Liver (tissue), 9 donors: Measurements from ENCODE around the gene GJB2. TPM values are rescaled to one million over a fixed set of nuclear protein-coding genes. Genes with fewer than 3 reads are reported as not detected.

Source experiments
- DNase-seq: peaks from one replicate; pipeline ENCODE4 v3.0.0-alpha.2; 2017; ENCODE audit warnings: low spot score
- H3K27ac ChIP-seq, 2 donors: one replicate each; pipeline ENCODE4 v1.7.0; 2013; ENCODE audit warnings: inconsistent platforms in 2 of 2, low read length in 2 of 2, control low read depth in 1 of 2, low read depth in 1 of 2, mild to moderate bottlenecking in 1 of 2
- H3K27me3 ChIP-seq, 4 donors: one replicate each; pipeline versions ENCODE4 v1.6.1 to v1.7.0; 2013; ENCODE audit warnings: low read length in 3 of 4, inconsistent platforms in 1 of 4, mild to moderate bottlenecking in 1 of 4, moderate library complexity in 1 of 4; ENCODE audit not compliant: control insufficient read depth in 4 of 4, insufficient read depth in 4 of 4
- H3K36me3 ChIP-seq, 4 donors: one replicate each; pipeline versions ENCODE4 v1.6.1 to v1.7.0; 2013; ENCODE audit warnings: low read length in 3 of 4, mild to moderate bottlenecking in 3 of 4, low read depth in 1 of 4, moderate library complexity in 1 of 4; ENCODE audit not compliant: control insufficient read depth in 4 of 4, insufficient read depth in 3 of 4
- H3K4me1 ChIP-seq, 4 donors: one replicate each; pipeline versions ENCODE4 v1.6.1 to v1.7.0; 2013; ENCODE audit warnings: low read length in 3 of 4, mild to moderate bottlenecking in 3 of 4, moderate library complexity in 1 of 4; ENCODE audit not compliant: control insufficient read depth in 4 of 4, insufficient read depth in 4 of 4
- H3K4me3 ChIP-seq, 3 donors: one replicate each; pipeline versions ENCODE4 v1.6.1 to v1.7.0; 2013; ENCODE audit warnings: low read length in 3 of 3, control low read depth in 1 of 3, low read depth in 1 of 3, mild to moderate bottlenecking in 1 of 3
- H3K9ac ChIP-seq, 2 donors: one replicate each; pipeline ENCODE4 v1.7.0; 2013; ENCODE audit warnings: low read length in 2 of 2, mild to moderate bottlenecking in 2 of 2, moderate library complexity in 2 of 2, control low read depth in 1 of 2, low read depth in 1 of 2
- H3K9me3 ChIP-seq, 4 donors: one replicate each; pipeline versions ENCODE4 v1.6.1 to v1.7.0; 2013; ENCODE audit warnings: low read length in 3 of 4; ENCODE audit not compliant: control insufficient read depth in 4 of 4
- ATF3 ChIP-seq: IDR thresholded peaks from 2 replicates; pipeline ENCODE4 v1.6.1; 2016; ENCODE audit warnings: antibody characterized with exemption
- EGR1 ChIP-seq, 2 donors: IDR thresholded peaks; 2 replicates each; pipeline ENCODE4 v1.6.1; 2016 to 2018; ENCODE audit warnings: antibody characterized with exemption in 2 of 2, low read depth in 2 of 2
- FOXA1 ChIP-seq: IDR thresholded peaks from 2 replicates; pipeline ENCODE4 v1.6.1; 2016; ENCODE audit warnings: antibody characterized with exemption
- FOXA2 ChIP-seq: IDR thresholded peaks from 2 replicates; pipeline ENCODE4 v1.6.1; 2016; ENCODE audit warnings: antibody characterized with exemption
- GABPA ChIP-seq, 2 donors: IDR thresholded peaks in 1 of 2; conservative IDR thresholded peaks in 1 of 2; 2 replicates each; pipeline ENCODE4 v1.6.1; 2016; ENCODE audit warnings: antibody characterized with exemption in 2 of 2, mild to moderate bottlenecking in 1 of 2, moderate library complexity in 1 of 2
- HNF4A ChIP-seq, 2 donors: conservative IDR thresholded peaks; 2 replicates each; pipeline ENCODE4 v1.6.1; 2016; ENCODE audit warnings: antibody characterized with exemption in 2 of 2, mild to moderate bottlenecking in 2 of 2
- HNF4G ChIP-seq: IDR thresholded peaks from 2 replicates; pipeline ENCODE4 v1.6.1; 2016; ENCODE audit warnings: antibody characterized with exemption
- JUND ChIP-seq, 2 donors: IDR thresholded peaks; 2 replicates each; pipeline ENCODE4 v1.6.1; 2016; ENCODE audit warnings: antibody characterized with exemption in 2 of 2
- NR2F2 ChIP-seq: IDR thresholded peaks from 2 replicates; pipeline ENCODE4 v1.6.1; 2016; ENCODE audit warnings: antibody characterized with exemption
- RAD21 ChIP-seq, 2 donors: IDR thresholded peaks; 2 replicates each; pipeline ENCODE4 v1.6.1; 2016; ENCODE audit warnings: antibody characterized with exemption in 2 of 2, mild to moderate bottlenecking in 2 of 2
- RXRA ChIP-seq, 2 donors: IDR thresholded peaks; 2 replicates each; pipeline ENCODE4 v1.6.1; 2017 to 2018; ENCODE audit warnings: antibody characterized with exemption in 2 of 2, mild to moderate bottlenecking in 1 of 2
- SP1 ChIP-seq: IDR thresholded peaks from 2 replicates; pipeline ENCODE4 v1.6.1; 2018; ENCODE audit warnings: antibody characterized with exemption, mild to moderate bottlenecking
- TAF1 ChIP-seq: conservative IDR thresholded peaks from 2 replicates; pipeline ENCODE4 v1.6.1; 2016; ENCODE audit warnings: antibody characterized with exemption, mild to moderate bottlenecking
- YY1 ChIP-seq: IDR thresholded peaks from 2 replicates; pipeline ENCODE4 v1.6.1; 2016; ENCODE audit warnings: antibody characterized with exemption, mild to moderate bottlenecking
- WGBS: extraction: QIAGEN DNeasy Blood & Tissue Kit; methylation state at CpG from one replicate; pipeline ENCODE4 v1.1.7; 2013; 5-methylcytosine and 5-hydroxymethylcytosine counted together
- polyA plus RNA-seq, 2 donors: library from polyadenylated mRNA; stranded (reverse) in 1 of 2; unstranded in 1 of 2; fragments of 200-250 nt in 1 of 2; fragments of >200 nt in 1 of 2; fragmentation: Nextera tagmentation in 1 of 2; extraction: Ambion mirVana in 1 of 2; gene quantifications; one replicate each; pipeline versions ENCODE4 v1.2.1 to v1.2.3, GENCODE V29; 2013 to 2015
- total RNA-seq, 2 donors: library from RNA; depleted of rRNA; stranded (reverse); fragments of >200 nt; gene quantifications; one replicate each; pipeline ENCODE4 v1.2.3, GENCODE V29; 2014
- TF ChIP-seq, protein P1 (sequence below): IDR thresholded peaks from 2 replicates; pipeline ENCODE4 v1.6.1; 2016; ENCODE audit warnings: antibody characterized with exemption, mild to moderate bottlenecking
- TF ChIP-seq, protein P2 (sequence below): fragments of 150-350 bp; IDR thresholded peaks from 2 replicates; pipeline ENCODE4 v1.5.1; 2017; ENCODE audit warnings: improper control_type of control experiment, low read depth, low read length; ENCODE audit not compliant: missing input control
- TF ChIP-seq, protein P3 (sequence below): IDR thresholded peaks from 2 replicates; pipeline ENCODE4 v1.6.1; 2016; ENCODE audit warnings: antibody characterized with exemption
- TF ChIP-seq, protein P4 (sequence below): IDR thresholded peaks from 2 replicates; pipeline ENCODE4 v1.6.1; 2016; ENCODE audit warnings: antibody characterized with exemption
- donor health status: healthy.
- donor health status: healthy.
- donor health status: healthy.
- donor health status: healthy.
- donor health status: healthy.

Gene GJB2
- total and polyA plus RNA-seq, 4 donors = 8.0 to 50.1 (median 20.6) TPM

DNA sequence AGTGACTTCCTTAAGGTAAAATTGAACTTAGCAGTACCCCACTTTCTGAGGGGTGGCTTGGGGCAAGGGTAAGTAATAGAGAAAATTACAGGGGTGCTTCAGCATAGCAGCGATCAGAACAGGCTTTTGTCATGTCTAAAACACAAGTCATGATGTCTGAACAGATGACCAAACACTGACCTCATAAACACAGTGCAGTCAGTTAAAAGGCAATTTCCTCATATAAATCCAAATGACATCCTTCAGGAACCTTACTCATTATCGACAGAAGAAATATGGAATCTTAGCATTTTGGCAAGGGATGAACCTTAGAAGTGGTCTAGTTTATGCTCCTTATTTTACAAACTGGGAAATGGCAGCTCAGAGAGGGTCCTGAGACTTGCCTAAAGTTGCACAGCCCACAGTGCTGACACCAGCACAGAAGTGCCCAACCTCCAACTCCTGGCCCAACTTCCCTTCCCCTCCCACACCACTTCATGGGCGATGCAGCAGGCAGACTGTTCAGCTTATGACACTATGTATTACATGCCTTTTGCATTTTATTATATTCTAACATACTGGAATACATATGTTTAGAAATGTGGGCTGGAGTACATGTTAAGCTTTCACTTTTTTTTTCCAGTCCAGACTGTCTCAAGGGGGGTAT is 35.5 kb downstream of the GJB2 start:
- peaks cover 0 to 24% (median 6%) of the 10 kb centered on the region in 4 donors for H3K27me3 ChIP-seq
- H3K36me3 ChIP-seq = no peaks in the 10 kb centered on the region
- H3K4me3 ChIP-seq = no peak overlapping the region
- H3K9me3 ChIP-seq = no peaks in the 10 kb centered on the region
- H3K4me1 ChIP-seq = peaks cover 6 to 19% (median 14%) of the 10 kb centered on the region in 4 donors
- TF ChIP-seq, protein P1, sequence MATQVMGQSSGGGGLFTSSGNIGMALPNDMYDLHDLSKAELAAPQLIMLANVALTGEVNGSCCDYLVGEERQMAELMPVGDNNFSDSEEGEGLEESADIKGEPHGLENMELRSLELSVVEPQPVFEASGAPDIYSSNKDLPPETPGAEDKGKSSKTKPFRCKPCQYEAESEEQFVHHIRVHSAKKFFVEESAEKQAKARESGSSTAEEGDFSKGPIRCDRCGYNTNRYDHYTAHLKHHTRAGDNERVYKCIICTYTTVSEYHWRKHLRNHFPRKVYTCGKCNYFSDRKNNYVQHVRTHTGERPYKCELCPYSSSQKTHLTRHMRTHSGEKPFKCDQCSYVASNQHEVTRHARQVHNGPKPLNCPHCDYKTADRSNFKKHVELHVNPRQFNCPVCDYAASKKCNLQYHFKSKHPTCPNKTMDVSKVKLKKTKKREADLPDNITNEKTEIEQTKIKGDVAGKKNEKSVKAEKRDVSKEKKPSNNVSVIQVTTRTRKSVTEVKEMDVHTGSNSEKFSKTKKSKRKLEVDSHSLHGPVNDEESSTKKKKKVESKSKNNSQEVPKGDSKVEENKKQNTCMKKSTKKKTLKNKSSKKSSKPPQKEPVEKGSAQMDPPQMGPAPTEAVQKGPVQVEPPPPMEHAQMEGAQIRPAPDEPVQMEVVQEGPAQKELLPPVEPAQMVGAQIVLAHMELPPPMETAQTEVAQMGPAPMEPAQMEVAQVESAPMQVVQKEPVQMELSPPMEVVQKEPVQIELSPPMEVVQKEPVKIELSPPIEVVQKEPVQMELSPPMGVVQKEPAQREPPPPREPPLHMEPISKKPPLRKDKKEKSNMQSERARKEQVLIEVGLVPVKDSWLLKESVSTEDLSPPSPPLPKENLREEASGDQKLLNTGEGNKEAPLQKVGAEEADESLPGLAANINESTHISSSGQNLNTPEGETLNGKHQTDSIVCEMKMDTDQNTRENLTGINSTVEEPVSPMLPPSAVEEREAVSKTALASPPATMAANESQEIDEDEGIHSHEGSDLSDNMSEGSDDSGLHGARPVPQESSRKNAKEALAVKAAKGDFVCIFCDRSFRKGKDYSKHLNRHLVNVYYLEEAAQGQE = no peak
- no peak for TF ChIP-seq RAD21 (IDR thresholded peaks at IDR 0.05)
- no peak for TF ChIP-seq SP1
- no peak for TF ChIP-seq EGR1 (IDR thresholded peaks at IDR 0.05; ENCODE audit: low read depth in 2 of 2)
- no peak for TF ChIP-seq ATF3
- no peak for TF ChIP-seq GABPA (IDR thresholded peaks at IDR 0.05 in 1 of 2, conservative IDR thresholded peaks at IDR 0.05 in 1 of 2)
- TF ChIP-seq FOXA2 = no peak
- TF ChIP-seq TAF1 = no peak
- TF ChIP-seq JUND (IDR thresholded peaks at IDR 0.05) = no peak
- no peak for TF ChIP-seq YY1
- TF ChIP-seq, protein P2, sequence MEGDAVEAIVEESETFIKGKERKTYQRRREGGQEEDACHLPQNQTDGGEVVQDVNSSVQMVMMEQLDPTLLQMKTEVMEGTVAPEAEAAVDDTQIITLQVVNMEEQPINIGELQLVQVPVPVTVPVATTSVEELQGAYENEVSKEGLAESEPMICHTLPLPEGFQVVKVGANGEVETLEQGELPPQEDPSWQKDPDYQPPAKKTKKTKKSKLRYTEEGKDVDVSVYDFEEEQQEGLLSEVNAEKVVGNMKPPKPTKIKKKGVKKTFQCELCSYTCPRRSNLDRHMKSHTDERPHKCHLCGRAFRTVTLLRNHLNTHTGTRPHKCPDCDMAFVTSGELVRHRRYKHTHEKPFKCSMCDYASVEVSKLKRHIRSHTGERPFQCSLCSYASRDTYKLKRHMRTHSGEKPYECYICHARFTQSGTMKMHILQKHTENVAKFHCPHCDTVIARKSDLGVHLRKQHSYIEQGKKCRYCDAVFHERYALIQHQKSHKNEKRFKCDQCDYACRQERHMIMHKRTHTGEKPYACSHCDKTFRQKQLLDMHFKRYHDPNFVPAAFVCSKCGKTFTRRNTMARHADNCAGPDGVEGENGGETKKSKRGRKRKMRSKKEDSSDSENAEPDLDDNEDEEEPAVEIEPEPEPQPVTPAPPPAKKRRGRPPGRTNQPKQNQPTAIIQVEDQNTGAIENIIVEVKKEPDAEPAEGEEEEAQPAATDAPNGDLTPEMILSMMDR = no peak
- no peak for TF ChIP-seq FOXA1
- TF ChIP-seq, protein P3, sequence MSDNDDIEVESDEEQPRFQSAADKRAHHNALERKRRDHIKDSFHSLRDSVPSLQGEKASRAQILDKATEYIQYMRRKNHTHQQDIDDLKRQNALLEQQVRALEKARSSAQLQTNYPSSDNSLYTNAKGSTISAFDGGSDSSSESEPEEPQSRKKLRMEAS = no peak
- TF ChIP-seq NR2F2 = no peak
- no peak for TF ChIP-seq RXRA (IDR thresholded peaks at IDR 0.05)
- no peak for TF ChIP-seq HNF4A (conservative IDR thresholded peaks at IDR 0.05)
- TF ChIP-seq, protein P4, sequence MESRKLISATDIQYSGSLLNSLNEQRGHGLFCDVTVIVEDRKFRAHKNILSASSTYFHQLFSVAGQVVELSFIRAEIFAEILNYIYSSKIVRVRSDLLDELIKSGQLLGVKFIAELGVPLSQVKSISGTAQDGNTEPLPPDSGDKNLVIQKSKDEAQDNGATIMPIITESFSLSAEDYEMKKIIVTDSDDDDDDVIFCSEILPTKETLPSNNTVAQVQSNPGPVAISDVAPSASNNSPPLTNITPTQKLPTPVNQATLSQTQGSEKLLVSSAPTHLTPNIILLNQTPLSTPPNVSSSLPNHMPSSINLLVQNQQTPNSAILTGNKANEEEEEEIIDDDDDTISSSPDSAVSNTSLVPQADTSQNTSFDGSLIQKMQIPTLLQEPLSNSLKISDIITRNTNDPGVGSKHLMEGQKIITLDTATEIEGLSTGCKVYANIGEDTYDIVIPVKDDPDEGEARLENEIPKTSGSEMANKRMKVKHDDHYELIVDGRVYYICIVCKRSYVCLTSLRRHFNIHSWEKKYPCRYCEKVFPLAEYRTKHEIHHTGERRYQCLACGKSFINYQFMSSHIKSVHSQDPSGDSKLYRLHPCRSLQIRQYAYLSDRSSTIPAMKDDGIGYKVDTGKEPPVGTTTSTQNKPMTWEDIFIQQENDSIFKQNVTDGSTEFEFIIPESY = no peak
- no peak for TF ChIP-seq HNF4G
- no peak overlapping the region for H3K9ac ChIP-seq
- DNase-seq = no peak
- no peak overlapping the region for H3K27ac ChIP-seq
- WGBS = 67% methylated on average over 3 of the region's 3 CpGs
